ENCODE results near the gene TULP1. TPM values are rescaled to one million over a fixed set of nuclear protein-coding genes. Genes with fewer than 3 reads are reported as not detected.

Gene TULP1
- total and polyA plus RNA-seq, 7 donors, result 0.05 to 0.09 (median 0.08) TPM; not detected in 4

DNA sequence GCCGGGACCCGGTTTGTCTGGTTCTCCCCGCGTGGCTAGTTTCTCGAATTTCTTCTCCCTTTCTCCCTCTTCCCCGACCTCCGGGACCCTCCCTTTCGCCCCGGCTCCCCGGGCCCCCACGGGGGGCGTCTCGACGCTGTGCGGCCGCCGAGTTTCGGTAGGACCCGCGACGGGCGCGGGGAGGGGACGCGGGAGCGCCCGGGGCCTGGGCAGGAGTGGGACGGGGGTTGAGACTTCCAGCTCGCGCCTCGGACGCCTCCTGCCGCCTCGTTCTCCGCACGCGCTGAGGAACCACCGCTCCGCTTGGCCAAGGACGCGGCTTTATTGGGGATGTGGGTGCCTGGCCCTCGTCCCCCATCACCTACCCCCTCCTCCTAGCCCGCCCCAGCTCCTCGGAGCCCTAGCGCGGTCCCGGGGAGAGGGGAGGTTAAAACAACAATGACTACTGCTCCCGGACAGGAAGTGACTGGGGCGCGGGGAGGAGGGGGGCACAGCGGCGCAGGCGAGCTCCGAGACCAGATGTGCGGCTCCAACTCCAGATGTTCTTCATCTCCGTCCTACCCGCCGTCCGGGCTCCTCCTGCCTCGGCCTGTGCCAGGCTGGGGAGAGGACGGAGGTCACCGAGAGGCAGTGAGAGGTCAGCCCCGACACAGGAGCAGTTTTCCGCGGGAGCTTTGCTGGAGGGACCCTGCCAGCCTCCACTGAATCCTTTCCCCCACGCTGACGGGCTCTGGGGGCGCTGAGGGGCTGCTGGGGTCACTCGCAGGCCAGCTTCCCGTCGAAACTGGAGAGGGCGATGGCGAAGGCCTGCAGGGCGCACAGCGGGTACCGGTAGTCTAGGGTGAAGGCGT is 14.9 kb downstream of the TULP1 start:
- ATAC-seq (peak; percentile 14 to 23 (median 20)), DNase-seq (peak; percentile 79 to 85)
- Histone ChIP-seq H3K27me3 (ENCODE audit: insufficient read depth in 3 of 3, low read length in 2 of 3) (no peaks in the 10 kb centered on the region), H3K9me3 (no peaks in the 10 kb centered on the region), H3K27ac (peak overlapping the region; percentile 93), H3K4me1 (peaks cover 41% of the 10 kb centered on the region), H3K4me3 (peak overlapping the region; percentile 83), H3K36me3 (ENCODE audit: insufficient read depth in 1 of 2, low read depth in 1 of 2) (no peaks in the 10 kb centered on the region)
- TF ChIP-seq, protein P1, sequence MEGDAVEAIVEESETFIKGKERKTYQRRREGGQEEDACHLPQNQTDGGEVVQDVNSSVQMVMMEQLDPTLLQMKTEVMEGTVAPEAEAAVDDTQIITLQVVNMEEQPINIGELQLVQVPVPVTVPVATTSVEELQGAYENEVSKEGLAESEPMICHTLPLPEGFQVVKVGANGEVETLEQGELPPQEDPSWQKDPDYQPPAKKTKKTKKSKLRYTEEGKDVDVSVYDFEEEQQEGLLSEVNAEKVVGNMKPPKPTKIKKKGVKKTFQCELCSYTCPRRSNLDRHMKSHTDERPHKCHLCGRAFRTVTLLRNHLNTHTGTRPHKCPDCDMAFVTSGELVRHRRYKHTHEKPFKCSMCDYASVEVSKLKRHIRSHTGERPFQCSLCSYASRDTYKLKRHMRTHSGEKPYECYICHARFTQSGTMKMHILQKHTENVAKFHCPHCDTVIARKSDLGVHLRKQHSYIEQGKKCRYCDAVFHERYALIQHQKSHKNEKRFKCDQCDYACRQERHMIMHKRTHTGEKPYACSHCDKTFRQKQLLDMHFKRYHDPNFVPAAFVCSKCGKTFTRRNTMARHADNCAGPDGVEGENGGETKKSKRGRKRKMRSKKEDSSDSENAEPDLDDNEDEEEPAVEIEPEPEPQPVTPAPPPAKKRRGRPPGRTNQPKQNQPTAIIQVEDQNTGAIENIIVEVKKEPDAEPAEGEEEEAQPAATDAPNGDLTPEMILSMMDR (IDR thresholded peaks at IDR 0.05), result no peak
- 10 to 17% (median 16%) methylated on average over 43 to 77 of the region's 77 CpGs for WGBS, 3 donors
- intact Hi-C loops (cut with DNase I), result no loop called here

DNA sequence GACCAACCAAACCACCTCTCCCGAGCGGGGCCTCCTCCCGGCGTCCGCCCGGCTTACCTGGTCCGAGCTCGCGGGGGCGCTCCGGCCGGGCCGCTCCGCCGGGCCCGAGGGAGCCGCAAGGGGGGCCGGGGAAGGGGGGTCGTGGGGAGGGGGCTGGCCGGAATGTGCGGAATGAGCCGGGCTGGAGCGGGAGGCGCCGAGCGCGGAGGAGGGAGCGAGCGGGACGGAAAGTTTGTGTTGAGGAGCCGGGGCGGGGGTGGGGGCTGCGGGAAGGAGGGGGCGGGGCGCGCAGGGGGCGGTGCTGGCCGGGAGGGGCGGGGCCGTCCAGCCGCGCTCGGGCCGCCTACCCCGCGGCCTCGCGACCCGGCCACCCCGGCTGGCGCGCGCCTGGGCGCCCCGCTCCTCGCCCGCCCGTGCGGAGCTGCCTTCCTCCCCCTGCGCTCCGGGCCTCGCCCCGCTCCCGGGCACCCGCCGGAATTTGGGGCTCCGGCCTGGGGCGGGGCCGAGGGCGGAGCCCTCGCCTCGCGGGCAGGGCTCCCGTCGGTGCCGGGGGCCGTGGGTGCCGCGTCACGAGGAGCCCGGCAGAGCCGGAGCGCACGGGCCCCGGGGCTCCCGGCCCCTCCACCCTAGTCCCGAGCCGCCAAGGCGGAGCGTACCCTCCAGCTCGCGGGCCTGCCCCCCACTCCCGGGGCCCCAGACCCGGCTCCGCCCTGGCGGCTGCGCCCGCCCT is 15.7 kb downstream of the TULP1 start, which contains the start of gene TEAD3:
TSS of gene TEAD3 (minus strand) at position 239 of the 730 bp plus-strand sequence.
- H3K9me3 ChIP-seq, result no peaks in the 10 kb centered on the region
- H3K4me1 ChIP-seq, result peaks cover 47% of the 10 kb centered on the region
- TF ChIP-seq, protein P1 (IDR thresholded peaks at IDR 0.05), result no peak
- intact Hi-C loops (cut with DNase I), result no loop called here
- peak within 1 kb of the TSS; percentile 93 for H3K27ac ChIP-seq
- H3K4me3 ChIP-seq, result peak within 1 kb of the TSS; percentile 83
- no peaks in the 10 kb centered on the region for H3K27me3 ChIP-seq (ENCODE audit: insufficient read depth in 3 of 3, low read length in 2 of 3)
- DNase-seq (peak; percentile 73 to 78), ATAC-seq (peak; percentile 57 to 64 (median 60))
- 0 to 1% (median 0%) methylated on average over 9 to 98 of the region's 98 CpGs for WGBS, 3 donors
- no peaks in the 10 kb centered on the region for H3K36me3 ChIP-seq (ENCODE audit: insufficient read depth in 1 of 2, low read depth in 1 of 2)

DNA sequence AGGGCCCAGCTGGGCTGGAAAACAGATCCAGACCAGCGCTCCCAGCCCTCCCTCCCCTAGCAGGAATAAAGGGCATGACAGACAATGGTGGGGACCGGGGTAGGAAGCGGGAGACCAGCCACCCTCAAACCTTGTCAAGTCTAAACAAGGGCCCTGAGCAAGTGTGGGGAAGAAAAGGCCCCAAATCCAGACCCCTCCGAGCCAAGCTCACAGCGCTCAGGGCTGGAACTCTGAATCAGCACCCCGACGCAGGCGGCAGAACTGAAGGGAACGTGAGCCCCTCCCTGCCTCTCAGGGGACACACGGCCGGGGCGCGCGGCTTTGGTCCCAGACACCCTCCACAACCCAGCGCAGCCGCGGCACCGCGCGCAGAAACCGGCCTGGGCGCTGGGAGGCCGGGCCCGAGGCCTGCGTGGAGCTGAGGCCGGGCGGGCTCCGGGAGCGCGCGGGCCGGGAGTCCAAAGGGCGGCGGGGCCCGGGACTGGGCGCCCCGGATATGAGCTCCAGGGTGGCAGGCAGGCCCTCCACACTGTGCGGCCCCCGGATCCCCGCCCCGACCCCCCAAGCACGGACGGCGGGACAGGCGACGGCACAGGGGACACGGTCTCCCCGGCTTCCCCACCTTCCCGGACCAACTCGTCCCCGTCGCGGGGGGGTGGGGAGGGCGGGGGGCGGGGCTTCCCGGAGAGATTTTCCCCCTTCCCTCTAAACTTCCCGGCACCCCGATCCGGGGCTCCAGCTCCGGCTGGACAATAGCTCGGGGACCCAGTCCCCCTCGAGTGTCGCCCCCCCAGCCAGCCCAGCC is 16.5 kb downstream of the TULP1 start:
- no peaks in the 10 kb centered on the region for H3K27me3 ChIP-seq (ENCODE audit: insufficient read depth in 3 of 3, low read length in 2 of 3)
- H3K9me3 ChIP-seq, result no peaks in the 10 kb centered on the region
- ATAC-seq, result peak; percentile 33 to 58 (median 47)
- WGBS, 3 donors, result 4 to 7% (median 4%) methylated on average over 28 to 63 of the region's 63 CpGs
- peak overlapping the region; percentile 83 for H3K4me3 ChIP-seq
- H3K36me3 ChIP-seq (ENCODE audit: insufficient read depth in 1 of 2, low read depth in 1 of 2), result no peaks in the 10 kb centered on the region
- intact Hi-C loops (cut with DNase I), result no loop called here
- peaks cover 53% of the 10 kb centered on the region for H3K4me1 ChIP-seq
- TF ChIP-seq, protein P1 (IDR thresholded peaks at IDR 0.05), result no peak
- DNase-seq, result peak; percentile 64 to 72
- peak overlapping the region; percentile 93 for H3K27ac ChIP-seq

DNA sequence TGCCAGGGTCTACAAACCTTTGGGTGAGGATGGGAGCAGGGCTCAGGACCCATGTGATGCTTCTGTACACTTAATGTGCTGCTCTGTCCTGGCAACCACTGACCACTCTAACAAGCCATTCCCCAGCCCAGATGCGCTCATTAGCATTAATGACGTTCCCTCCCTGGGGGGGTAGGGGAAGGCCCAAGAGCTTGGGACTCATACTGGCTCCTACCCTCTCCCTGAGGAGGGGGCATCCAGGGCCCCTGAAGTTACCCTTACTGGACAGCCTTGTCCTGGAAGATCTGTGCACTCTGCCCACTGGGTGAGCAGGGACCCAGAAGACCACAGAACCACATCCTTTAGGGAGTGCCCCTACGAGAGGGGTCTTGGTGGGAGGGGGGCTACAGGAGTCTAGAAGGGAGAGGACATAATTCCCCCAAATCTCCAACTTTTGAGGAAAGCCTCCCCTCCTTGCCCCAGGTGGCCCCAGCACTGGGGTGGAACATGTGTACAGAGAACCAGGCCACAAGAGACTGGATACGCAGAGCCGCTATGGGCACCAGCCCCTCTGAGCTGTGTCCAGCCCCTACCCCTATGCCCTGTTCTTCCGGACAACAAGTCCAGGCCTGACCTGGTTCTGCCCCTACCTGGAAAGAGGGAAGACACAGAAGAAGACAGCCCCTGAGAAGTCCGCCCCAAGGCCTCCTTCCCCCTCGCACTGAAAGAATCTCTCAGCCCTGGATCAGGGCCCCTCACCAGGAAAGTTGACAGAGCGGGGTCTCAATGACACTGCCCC is 17.2 kb downstream of the TULP1 start:
- H3K27ac ChIP-seq, result peak overlapping the region; percentile 93
- TF ChIP-seq, protein P1 (IDR thresholded peaks at IDR 0.05), result no peak
- no peaks in the 10 kb centered on the region for H3K36me3 ChIP-seq (ENCODE audit: insufficient read depth in 1 of 2, low read depth in 1 of 2)
- H3K4me1 ChIP-seq, result peaks cover 53% of the 10 kb centered on the region
- ATAC-seq (no peak), DNase-seq (no peak)
- H3K4me3 ChIP-seq, result peak overlapping the region; percentile 83
- H3K9me3 ChIP-seq, result no peaks in the 10 kb centered on the region
- WGBS, 3 donors, result 62 to 80% (median 77%) methylated on average over 9 of the region's 9 CpGs
- H3K27me3 ChIP-seq (ENCODE audit: insufficient read depth in 3 of 3, low read length in 2 of 3), result no peaks in the 10 kb centered on the region
- intact Hi-C loops (cut with DNase I), result no loop called here

All from psoas muscle (tissue), 8 donors.